ENCODE results near the gene UBA6. TPM values are rescaled to one million over a fixed set of nuclear protein-coding genes. Genes with fewer than 3 reads are reported as not detected.
"Not testable (repeated sequence)": the region's sequence is repeated elsewhere in the genome, so short reads cannot be mapped to it uniquely, and the experiment has no call there.

UBA6 gene
- total RNA-seq, 1 donor from 2014 or later = 85.7 TPM

DNA sequence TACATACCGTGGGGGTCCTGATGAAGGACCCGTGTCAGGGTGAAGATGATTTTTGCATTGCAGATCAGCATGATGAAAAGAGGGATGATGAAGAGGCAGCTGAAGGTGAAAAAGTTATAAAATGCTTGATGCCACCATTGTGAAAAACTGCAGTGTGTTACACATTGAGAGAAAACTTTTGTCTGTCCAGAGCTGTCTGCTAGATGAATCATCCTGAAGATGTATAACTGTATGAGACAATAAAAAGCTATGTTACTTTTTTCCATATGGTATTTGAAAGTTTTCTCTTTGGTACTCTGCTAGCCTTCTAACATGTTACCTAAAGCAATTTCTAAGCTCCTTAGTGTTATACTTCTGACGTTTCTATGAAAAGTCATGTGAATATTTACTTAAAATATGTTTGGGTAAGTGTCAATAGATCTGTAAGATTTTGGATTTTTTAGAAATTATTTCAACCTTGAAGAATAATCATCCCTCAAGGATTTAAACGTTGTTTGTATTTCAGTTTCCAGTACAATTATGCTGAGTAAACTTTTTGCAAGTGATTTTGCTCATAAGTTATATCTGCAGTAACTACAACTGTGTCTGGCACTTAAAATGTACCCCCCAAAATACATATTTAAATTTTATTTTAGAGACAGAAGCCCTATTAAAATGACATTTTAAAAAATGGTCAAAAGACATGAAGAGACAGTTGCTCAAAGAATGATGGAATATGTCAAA, 43.8 kb upstream of the UBA6 start:
- Mint-ChIP-seq H3K36me3 (ENCODE audit: unreplicated experiment) (no peaks in the 10 kb centered on the region), H3K4me1 (ENCODE audit: low read depth, unreplicated experiment) (no peaks in the 10 kb centered on the region), H3K27me3 (ENCODE audit: unreplicated experiment) (no peaks in the 10 kb centered on the region), H3K27ac (ENCODE audit: unreplicated experiment) (no peak overlapping the region), H3K9me3 (ENCODE audit: unreplicated experiment) (no peaks in the 10 kb centered on the region), H3K4me3 (ENCODE audit: unreplicated experiment) (no peak overlapping the region)
- TF ChIP-seq, protein P1, sequence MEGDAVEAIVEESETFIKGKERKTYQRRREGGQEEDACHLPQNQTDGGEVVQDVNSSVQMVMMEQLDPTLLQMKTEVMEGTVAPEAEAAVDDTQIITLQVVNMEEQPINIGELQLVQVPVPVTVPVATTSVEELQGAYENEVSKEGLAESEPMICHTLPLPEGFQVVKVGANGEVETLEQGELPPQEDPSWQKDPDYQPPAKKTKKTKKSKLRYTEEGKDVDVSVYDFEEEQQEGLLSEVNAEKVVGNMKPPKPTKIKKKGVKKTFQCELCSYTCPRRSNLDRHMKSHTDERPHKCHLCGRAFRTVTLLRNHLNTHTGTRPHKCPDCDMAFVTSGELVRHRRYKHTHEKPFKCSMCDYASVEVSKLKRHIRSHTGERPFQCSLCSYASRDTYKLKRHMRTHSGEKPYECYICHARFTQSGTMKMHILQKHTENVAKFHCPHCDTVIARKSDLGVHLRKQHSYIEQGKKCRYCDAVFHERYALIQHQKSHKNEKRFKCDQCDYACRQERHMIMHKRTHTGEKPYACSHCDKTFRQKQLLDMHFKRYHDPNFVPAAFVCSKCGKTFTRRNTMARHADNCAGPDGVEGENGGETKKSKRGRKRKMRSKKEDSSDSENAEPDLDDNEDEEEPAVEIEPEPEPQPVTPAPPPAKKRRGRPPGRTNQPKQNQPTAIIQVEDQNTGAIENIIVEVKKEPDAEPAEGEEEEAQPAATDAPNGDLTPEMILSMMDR (IDR thresholded peaks at IDR 0.05; ENCODE audit: partially characterized antibody, unreplicated experiment) = no peak
- DNase-seq = no peak

DNA sequence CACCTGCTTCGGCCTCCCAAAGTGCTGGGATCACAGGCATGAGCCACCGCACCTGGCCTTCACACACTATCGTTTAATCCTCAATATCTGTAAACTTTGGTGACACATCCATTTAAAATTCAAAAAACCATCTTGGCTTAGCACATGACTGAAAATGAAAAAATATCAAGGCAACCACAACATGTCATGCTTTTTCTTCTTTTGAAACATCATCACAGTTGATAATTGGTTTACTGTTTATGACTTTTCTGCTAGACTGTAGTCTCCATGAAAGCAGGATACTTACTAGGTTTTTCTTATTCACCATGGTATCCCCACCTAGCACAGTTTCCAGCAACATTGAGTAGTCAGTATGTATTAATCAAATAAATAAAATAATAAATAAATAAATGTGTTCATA, 42.2 kb upstream of the UBA6 start:
- DNase-seq = no peak
- H3K4me1 Mint-ChIP-seq (ENCODE audit: low read depth, unreplicated experiment) = no peaks in the 10 kb centered on the region
- H3K9me3 Mint-ChIP-seq (ENCODE audit: unreplicated experiment) = no peaks in the 10 kb centered on the region
- TF ChIP-seq, protein P1 (IDR thresholded peaks at IDR 0.05; ENCODE audit: partially characterized antibody, unreplicated experiment) = no peak
- no peaks in the 10 kb centered on the region for H3K36me3 Mint-ChIP-seq (ENCODE audit: unreplicated experiment)
- no peak overlapping the region for H3K27ac Mint-ChIP-seq (ENCODE audit: unreplicated experiment)
- no peak overlapping the region for H3K4me3 Mint-ChIP-seq (ENCODE audit: unreplicated experiment)
- H3K27me3 Mint-ChIP-seq (ENCODE audit: unreplicated experiment) = no peaks in the 10 kb centered on the region

DNA sequence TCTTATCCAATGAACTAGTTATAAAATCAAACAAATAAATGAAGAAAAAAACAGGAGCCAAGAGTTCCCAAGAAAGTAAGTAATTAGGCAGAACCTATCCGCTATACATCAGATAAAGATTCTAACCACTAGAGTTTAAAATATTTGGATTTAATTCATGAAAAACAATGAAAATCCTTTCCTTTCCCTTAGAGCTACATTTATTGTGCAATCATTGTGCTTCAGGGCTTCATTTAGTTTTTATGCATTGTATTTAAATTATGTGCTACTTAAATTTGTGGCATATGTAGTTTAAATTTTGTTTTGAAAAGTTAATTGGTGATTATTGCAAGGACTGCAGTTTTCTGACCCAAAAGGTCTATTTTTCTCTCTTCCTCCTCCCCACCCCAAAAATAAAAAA, 35.3 kb upstream of the UBA6 start:
- TF ChIP-seq, protein P1 (IDR thresholded peaks at IDR 0.05; ENCODE audit: partially characterized antibody, unreplicated experiment) = no peak
- Mint-ChIP-seq H3K4me3 (ENCODE audit: unreplicated experiment) (no peak overlapping the region), H3K27ac (ENCODE audit: unreplicated experiment) (no peak overlapping the region), H3K36me3 (ENCODE audit: unreplicated experiment) (peaks cover 5% of the 10 kb centered on the region), H3K4me1 (ENCODE audit: low read depth, unreplicated experiment) (no peaks in the 10 kb centered on the region), H3K9me3 (ENCODE audit: unreplicated experiment) (peaks cover 1% of the 10 kb centered on the region), H3K27me3 (ENCODE audit: unreplicated experiment) (no peaks in the 10 kb centered on the region)
- no peak for DNase-seq

DNA sequence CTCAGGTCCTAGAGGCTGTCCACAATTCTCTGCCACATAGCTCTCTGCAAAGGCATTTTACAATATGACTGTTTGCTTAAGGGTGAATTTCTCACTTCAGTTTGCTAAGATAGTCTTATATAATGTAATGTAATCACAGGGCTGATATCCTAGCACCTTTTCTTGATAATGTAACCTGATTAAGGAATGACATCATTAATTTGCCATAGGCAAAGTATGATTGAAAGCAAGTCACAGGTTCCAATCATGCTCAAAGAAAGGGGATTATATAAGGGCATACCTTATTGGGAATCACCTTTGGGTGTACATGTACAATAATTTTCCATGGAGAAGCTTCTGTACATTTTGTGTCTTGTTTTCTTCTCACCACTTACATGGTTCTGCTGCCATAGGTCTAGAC, 34.4 kb upstream of the UBA6 start:
- no peak for DNase-seq
- no peak overlapping the region for H3K27ac Mint-ChIP-seq (ENCODE audit: unreplicated experiment)
- no peak overlapping the region for H3K4me3 Mint-ChIP-seq (ENCODE audit: unreplicated experiment)
- H3K9me3 Mint-ChIP-seq (ENCODE audit: unreplicated experiment) = peaks cover 1% of the 10 kb centered on the region
- no peaks in the 10 kb centered on the region for H3K4me1 Mint-ChIP-seq (ENCODE audit: low read depth, unreplicated experiment)
- H3K36me3 Mint-ChIP-seq (ENCODE audit: unreplicated experiment) = peaks cover 5% of the 10 kb centered on the region
- TF ChIP-seq, protein P1 (IDR thresholded peaks at IDR 0.05; ENCODE audit: partially characterized antibody, unreplicated experiment) = no peak
- H3K27me3 Mint-ChIP-seq (ENCODE audit: unreplicated experiment) = no peaks in the 10 kb centered on the region

DNA sequence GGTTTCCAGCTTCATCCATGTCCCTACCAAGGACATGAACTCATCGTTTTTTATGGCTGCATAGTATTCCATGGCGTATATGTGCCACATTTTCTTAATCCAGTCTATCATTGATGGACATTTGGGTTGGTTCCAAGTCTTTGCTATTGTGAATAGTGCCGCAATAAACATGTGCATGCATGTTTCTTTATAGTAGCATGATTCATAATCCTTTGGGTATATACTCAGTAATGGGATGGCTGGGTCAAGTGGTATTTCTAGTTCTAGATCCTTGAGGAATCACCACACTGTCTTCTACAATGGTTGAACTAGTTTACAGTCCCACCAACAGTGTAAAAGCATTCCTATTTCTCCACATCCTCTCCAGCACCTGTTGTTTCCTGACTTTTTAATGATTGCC, 29.6 kb upstream of the UBA6 start:
- H3K36me3 Mint-ChIP-seq (ENCODE audit: unreplicated experiment) = peaks cover 13% of the 10 kb centered on the region
- H3K9me3 Mint-ChIP-seq (ENCODE audit: unreplicated experiment) = not testable (repeated sequence)

More for the DNA sequence above, 29.6 kb upstream of the UBA6 start:
- not testable (repeated sequence) for H3K4me3 Mint-ChIP-seq (ENCODE audit: unreplicated experiment); H3K4me1 Mint-ChIP-seq (ENCODE audit: low read depth, unreplicated experiment); H3K27ac Mint-ChIP-seq (ENCODE audit: unreplicated experiment); DNase-seq; H3K27me3 Mint-ChIP-seq (ENCODE audit: unreplicated experiment)

Measured in glutamatergic neuron (in vitro differentiated cells).